ENCODE data around the gene COL16A1.
"Not testable (repeated sequence)": the region's sequence is repeated elsewhere in the genome, so short reads cannot be mapped to it uniquely, and the experiment has no call there.

Gene COL16A1

GRCh38 chr1:31712630-31713029 is 8.8 kb upstream of the COL16A1 start:
- no peak for TF ChIP-seq CTCF (conservative IDR thresholded peaks at IDR 0.05)
- no peak overlapping the region for H3K27ac ChIP-seq

GRCh38 chr1:31712068-31712467 is 8.3 kb upstream of the COL16A1 start:
- H3K27ac ChIP-seq, result no peak overlapping the region

GRCh38 chr1:31708324-31708723 is 4.5 kb upstream of the COL16A1 start:
- no peak for TF ChIP-seq CTCF (conservative IDR thresholded peaks at IDR 0.05)
- H3K27ac ChIP-seq, result no peak overlapping the region

More at GRCh38 chr1:31712068-31712467, 8.3 kb upstream of the COL16A1 start:
- no peak for TF ChIP-seq CTCF (conservative IDR thresholded peaks at IDR 0.05)

- no peak overlapping the region for H3K27ac ChIP-seq
- TF ChIP-seq CTCF (conservative IDR thresholded peaks at IDR 0.05), result no peak
Measured at GRCh38 chr1:31707711-31708110, 3.9 kb upstream of the COL16A1 start.

- H3K27ac ChIP-seq, result not testable (repeated sequence)
Measured at GRCh38 chr1:31707059-31707600, 3.3 kb upstream of the COL16A1 start.

GRCh38 chr1:31706384-31707058 is 2.7 kb upstream of the COL16A1 start:
- no peak for TF ChIP-seq CTCF (conservative IDR thresholded peaks at IDR 0.05)
- H3K27ac ChIP-seq, result no peak overlapping the region

- H3K27ac ChIP-seq, result no peak overlapping the region
- no peak for TF ChIP-seq CTCF (conservative IDR thresholded peaks at IDR 0.05)
Measured at GRCh38 chr1:31705080-31705866, 1.5 kb upstream of the COL16A1 start.
